HEK293 (cell line): Measurements from ENCODE around the gene TDRD1.

Experiments
- AEBP2 ChIP-seq: fragments of 450-650 bp; formaldehyde crosslinking; IDR thresholded peaks from 2 replicates; pipeline ENCODE4 v1.5.1; 2016; ENCODE audit warnings: missing biosample characterization, missing genetic modification characterization, borderline replicate concordance
- GLIS1 ChIP-seq: fragments of 450-650 bp; formaldehyde crosslinking; IDR thresholded peaks from 2 replicates; pipeline ENCODE4 v1.5.1; 2016; ENCODE audit warnings: missing biosample characterization, missing genetic modification characterization
- MEIS1 ChIP-seq: sonication (generic); formaldehyde crosslinking; IDR thresholded peaks from 2 replicates; pipeline ENCODE4 v1.8.1; 2022; ENCODE audit warnings: missing genetic modification reagents, mild to moderate bottlenecking, borderline replicate concordance
- MZF1 ChIP-seq: fragments of 450-650 bp; formaldehyde crosslinking; IDR thresholded peaks from 2 replicates; pipeline ENCODE4 v1.5.1; 2017; ENCODE audit warnings: missing biosample characterization, missing genetic modification characterization, borderline replicate concordance
- PRDM6 ChIP-seq: fragments of 450-650 bp; formaldehyde crosslinking; IDR thresholded peaks from 2 replicates; pipeline ENCODE4 v1.5.1; 2017; ENCODE audit warnings: missing biosample characterization, missing genetic modification characterization
- SP2 ChIP-seq: fragments of 450-650 bp; formaldehyde crosslinking; IDR thresholded peaks from 2 replicates; pipeline ENCODE4 v1.5.1; 2016; ENCODE audit warnings: missing biosample characterization, missing genetic modification characterization
- SP7 ChIP-seq: fragments of 450-650 bp; formaldehyde crosslinking; IDR thresholded peaks from 2 replicates; pipeline ENCODE4 v1.5.1; 2016; ENCODE audit warnings: missing biosample characterization, missing genetic modification characterization
- TCF7L2 ChIP-seq: IDR thresholded peaks from 2 replicates; pipeline ENCODE4 v1.6.1; 2011; ENCODE audit warnings: low read depth, mild to moderate bottlenecking, inconsistent platforms, low read length, moderate library complexity, borderline replicate concordance
- ZFHX2 ChIP-seq: fragments of 450-650 bp; formaldehyde crosslinking; conservative IDR thresholded peaks from 2 replicates; pipeline ENCODE4 v1.5.1; 2016; ENCODE audit warnings: missing biosample characterization, missing genetic modification characterization
- ZNF146 ChIP-seq: fragments of 450-650 bp; formaldehyde crosslinking; IDR thresholded peaks from 2 replicates; pipeline ENCODE4 v1.5.1; 2016; ENCODE audit warnings: missing biosample characterization, missing genetic modification characterization
- ZNF169 ChIP-seq: fragments of 450-650 bp; formaldehyde crosslinking; IDR thresholded peaks from 2 replicates; pipeline ENCODE4 v1.5.1; 2016; ENCODE audit warnings: missing biosample characterization, missing genetic modification characterization
- ZNF174 ChIP-seq: fragments of 450-650 bp; formaldehyde crosslinking; IDR thresholded peaks from 2 replicates; pipeline ENCODE4 v1.5.0; 2017; ENCODE audit warnings: missing biosample characterization, mild to moderate bottlenecking, missing genetic modification characterization
- ZNF341 ChIP-seq: fragments of 450-650 bp; formaldehyde crosslinking; IDR thresholded peaks from 2 replicates; pipeline ENCODE4; 2016; ENCODE audit warnings: low read depth, missing biosample characterization, missing genetic modification characterization
- ZNF544 ChIP-seq: fragments of 450-650 bp; formaldehyde crosslinking; IDR thresholded peaks from 2 replicates; pipeline ENCODE4 v1.5.0; 2017; ENCODE audit warnings: missing biosample characterization, missing genetic modification characterization
- ZNF560 ChIP-seq: fragments of 450-650 bp; formaldehyde crosslinking; IDR thresholded peaks from 2 replicates; pipeline ENCODE4 v1.5.1; 2017; ENCODE audit warnings: missing biosample characterization, missing genetic modification characterization, borderline replicate concordance
- ZNF561 ChIP-seq: fragments of 450-650 bp; IDR thresholded peaks from 2 replicates; pipeline ENCODE4 v1.5.1; 2018; ENCODE audit warnings: missing biosample characterization, missing genetic modification characterization, borderline replicate concordance
- ZNF629 ChIP-seq: fragments of 450-650 bp; formaldehyde crosslinking; IDR thresholded peaks from 2 replicates; pipeline ENCODE4 v1.5.1; 2017; ENCODE audit warnings: missing biosample characterization, missing genetic modification characterization
- ZNF654 ChIP-seq: fragments of 450-650 bp; formaldehyde crosslinking; IDR thresholded peaks from 2 replicates; pipeline ENCODE4 v1.5.1; 2016; ENCODE audit warnings: low read depth, missing biosample characterization, missing genetic modification characterization
- ZNF843 ChIP-seq: fragments of 450-650 bp; formaldehyde crosslinking; IDR thresholded peaks from 2 replicates; pipeline ENCODE4 v1.5.1; 2016; ENCODE audit warnings: missing biosample characterization, missing genetic modification characterization
- TF ChIP-seq, protein P1 (sequence below): fragments of 450-650 bp; formaldehyde crosslinking; IDR thresholded peaks from 2 replicates; pipeline ENCODE4 v1.5.1; 2016; ENCODE audit warnings: missing biosample characterization, missing genetic modification characterization
- TF ChIP-seq, protein P2 (sequence below): fragments of 450-650 bp; formaldehyde crosslinking; IDR thresholded peaks from 2 replicates; pipeline ENCODE4 v1.5.1; 2016; ENCODE audit warnings: missing biosample characterization, missing genetic modification characterization
- TF ChIP-seq, protein P3 (sequence below): fragments of 450-650 bp; formaldehyde crosslinking; IDR thresholded peaks from 2 replicates; pipeline ENCODE4 v1.5.1; 2017; ENCODE audit warnings: missing biosample characterization, missing genetic modification characterization
- TF ChIP-seq, protein P4 (sequence below): fragments of 450-650 bp; formaldehyde crosslinking; conservative IDR thresholded peaks from 2 replicates; pipeline ENCODE4 v1.5.1; 2016; ENCODE audit warnings: low read depth, missing biosample characterization, missing genetic modification characterization

The TDRD1 gene

GRCh38 chr10:114266521-114266920, 87.4 kb downstream of the TDRD1 start (continued):
- TF ChIP-seq ZNF146 (no peak), GLIS1 (tag by site-specific recombination) (peak; percentile 53; the same call in 1 of the 2 replicates), AEBP2 (tag by site-specific recombination) (no peak), ZNF544 (no peak), ZFHX2 (tag by site-specific recombination) (no peak), SP2 (no peak), ZNF654 (tag by site-specific recombination) (no peak), ZNF169 (no peak), ZNF560 (tag by site-specific recombination) (no peak), TCF7L2 (no peak), SP7 (tag by site-specific recombination) (peak; percentile 45), PRDM6 (tag by site-specific recombination) (peak; percentile 72), ZNF341 (no peak), ZNF174 (no peak), MZF1 (tag by site-specific recombination) (peak; percentile 45; the same call in 1 of the 2 replicates), ZNF843 (tag by site-specific recombination) (no peak), MEIS1 (CRISPR knock-in tag) (no peak), ZNF629 (tag by site-specific recombination) (no peak), ZNF561 (tag by site-specific recombination) (peak; percentile 70; the same call in 1 of the 2 replicates)
- TF ChIP-seq, protein P1, sequence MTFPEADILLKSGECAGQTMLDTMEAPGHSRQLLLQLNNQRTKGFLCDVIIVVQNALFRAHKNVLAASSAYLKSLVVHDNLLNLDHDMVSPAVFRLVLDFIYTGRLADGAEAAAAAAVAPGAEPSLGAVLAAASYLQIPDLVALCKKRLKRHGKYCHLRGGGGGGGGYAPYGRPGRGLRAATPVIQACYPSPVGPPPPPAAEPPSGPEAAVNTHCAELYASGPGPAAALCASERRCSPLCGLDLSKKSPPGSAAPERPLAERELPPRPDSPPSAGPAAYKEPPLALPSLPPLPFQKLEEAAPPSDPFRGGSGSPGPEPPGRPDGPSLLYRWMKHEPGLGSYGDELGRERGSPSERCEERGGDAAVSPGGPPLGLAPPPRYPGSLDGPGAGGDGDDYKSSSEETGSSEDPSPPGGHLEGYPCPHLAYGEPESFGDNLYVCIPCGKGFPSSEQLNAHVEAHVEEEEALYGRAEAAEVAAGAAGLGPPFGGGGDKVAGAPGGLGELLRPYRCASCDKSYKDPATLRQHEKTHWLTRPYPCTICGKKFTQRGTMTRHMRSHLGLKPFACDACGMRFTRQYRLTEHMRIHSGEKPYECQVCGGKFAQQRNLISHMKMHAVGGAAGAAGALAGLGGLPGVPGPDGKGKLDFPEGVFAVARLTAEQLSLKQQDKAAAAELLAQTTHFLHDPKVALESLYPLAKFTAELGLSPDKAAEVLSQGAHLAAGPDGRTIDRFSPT (tag by site-specific recombination) = no peak
- TF ChIP-seq, protein P2, sequence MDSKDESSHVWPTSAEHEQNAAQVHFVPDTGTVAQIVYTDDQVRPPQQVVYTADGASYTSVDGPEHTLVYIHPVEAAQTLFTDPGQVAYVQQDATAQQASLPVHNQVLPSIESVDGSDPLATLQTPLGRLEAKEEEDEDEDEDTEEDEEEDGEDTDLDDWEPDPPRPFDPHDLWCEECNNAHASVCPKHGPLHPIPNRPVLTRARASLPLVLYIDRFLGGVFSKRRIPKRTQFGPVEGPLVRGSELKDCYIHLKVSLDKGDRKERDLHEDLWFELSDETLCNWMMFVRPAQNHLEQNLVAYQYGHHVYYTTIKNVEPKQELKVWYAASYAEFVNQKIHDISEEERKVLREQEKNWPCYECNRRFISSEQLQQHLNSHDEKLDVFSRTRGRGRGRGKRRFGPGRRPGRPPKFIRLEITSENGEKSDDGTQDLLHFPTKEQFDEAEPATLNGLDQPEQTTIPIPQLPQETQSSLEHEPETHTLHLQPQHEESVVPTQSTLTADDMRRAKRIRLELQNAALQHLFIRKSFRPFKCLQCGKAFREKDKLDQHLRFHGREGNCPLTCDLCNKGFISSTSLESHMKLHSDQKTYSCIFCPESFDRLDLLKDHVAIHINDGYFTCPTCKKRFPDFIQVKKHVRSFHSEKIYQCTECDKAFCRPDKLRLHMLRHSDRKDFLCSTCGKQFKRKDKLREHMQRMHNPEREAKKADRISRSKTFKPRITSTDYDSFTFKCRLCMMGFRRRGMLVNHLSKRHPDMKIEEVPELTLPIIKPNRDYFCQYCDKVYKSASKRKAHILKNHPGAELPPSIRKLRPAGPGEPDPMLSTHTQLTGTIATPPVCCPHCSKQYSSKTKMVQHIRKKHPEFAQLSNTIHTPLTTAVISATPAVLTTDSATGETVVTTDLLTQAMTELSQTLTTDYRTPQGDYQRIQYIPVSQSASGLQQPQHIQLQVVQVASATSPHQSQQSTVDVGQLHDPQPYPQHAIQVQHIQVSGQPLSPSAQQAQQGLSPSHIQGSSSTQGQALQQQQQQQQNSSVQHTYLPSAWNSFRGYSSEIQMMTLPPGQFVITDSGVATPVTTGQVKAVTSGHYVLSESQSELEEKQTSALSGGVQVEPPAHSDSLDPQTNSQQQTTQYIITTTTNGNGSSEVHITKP (tag by site-specific recombination) = peak; percentile 76
- TF ChIP-seq, protein P3, sequence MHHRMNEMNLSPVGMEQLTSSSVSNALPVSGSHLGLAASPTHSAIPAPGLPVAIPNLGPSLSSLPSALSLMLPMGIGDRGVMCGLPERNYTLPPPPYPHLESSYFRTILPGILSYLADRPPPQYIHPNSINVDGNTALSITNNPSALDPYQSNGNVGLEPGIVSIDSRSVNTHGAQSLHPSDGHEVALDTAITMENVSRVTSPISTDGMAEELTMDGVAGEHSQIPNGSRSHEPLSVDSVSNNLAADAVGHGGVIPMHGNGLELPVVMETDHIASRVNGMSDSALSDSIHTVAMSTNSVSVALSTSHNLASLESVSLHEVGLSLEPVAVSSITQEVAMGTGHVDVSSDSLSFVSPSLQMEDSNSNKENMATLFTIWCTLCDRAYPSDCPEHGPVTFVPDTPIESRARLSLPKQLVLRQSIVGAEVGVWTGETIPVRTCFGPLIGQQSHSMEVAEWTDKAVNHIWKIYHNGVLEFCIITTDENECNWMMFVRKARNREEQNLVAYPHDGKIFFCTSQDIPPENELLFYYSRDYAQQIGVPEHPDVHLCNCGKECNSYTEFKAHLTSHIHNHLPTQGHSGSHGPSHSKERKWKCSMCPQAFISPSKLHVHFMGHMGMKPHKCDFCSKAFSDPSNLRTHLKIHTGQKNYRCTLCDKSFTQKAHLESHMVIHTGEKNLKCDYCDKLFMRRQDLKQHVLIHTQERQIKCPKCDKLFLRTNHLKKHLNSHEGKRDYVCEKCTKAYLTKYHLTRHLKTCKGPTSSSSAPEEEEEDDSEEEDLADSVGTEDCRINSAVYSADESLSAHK (tag by site-specific recombination) = no peak
- TF ChIP-seq, protein P4, sequence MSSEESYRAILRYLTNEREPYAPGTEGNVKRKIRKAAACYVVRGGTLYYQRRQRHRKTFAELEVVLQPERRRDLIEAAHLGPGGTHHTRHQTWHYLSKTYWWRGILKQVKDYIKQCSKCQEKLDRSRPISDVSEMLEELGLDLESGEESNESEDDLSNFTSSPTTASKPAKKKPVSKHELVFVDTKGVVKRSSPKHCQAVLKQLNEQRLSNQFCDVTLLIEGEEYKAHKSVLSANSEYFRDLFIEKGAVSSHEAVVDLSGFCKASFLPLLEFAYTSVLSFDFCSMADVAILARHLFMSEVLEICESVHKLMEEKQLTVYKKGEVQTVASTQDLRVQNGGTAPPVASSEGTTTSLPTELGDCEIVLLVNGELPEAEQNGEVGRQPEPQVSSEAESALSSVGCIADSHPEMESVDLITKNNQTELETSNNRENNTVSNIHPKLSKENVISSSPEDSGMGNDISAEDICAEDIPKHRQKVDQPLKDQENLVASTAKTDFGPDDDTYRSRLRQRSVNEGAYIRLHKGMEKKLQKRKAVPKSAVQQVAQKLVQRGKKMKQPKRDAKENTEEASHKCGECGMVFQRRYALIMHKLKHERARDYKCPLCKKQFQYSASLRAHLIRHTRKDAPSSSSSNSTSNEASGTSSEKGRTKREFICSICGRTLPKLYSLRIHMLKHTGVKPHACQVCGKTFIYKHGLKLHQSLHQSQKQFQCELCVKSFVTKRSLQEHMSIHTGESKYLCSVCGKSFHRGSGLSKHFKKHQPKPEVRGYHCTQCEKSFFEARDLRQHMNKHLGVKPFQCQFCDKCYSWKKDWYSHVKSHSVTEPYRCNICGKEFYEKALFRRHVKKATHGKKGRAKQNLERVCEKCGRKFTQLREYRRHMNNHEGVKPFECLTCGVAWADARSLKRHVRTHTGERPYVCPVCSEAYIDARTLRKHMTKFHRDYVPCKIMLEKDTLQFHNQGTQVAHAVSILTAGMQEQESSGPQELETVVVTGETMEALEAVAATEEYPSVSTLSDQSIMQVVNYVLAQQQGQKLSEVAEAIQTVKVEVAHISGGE (tag by site-specific recombination) = no peak
